ENCODE measurements around the gene ABCC9.

- TF ChIP-seq, protein P1, sequence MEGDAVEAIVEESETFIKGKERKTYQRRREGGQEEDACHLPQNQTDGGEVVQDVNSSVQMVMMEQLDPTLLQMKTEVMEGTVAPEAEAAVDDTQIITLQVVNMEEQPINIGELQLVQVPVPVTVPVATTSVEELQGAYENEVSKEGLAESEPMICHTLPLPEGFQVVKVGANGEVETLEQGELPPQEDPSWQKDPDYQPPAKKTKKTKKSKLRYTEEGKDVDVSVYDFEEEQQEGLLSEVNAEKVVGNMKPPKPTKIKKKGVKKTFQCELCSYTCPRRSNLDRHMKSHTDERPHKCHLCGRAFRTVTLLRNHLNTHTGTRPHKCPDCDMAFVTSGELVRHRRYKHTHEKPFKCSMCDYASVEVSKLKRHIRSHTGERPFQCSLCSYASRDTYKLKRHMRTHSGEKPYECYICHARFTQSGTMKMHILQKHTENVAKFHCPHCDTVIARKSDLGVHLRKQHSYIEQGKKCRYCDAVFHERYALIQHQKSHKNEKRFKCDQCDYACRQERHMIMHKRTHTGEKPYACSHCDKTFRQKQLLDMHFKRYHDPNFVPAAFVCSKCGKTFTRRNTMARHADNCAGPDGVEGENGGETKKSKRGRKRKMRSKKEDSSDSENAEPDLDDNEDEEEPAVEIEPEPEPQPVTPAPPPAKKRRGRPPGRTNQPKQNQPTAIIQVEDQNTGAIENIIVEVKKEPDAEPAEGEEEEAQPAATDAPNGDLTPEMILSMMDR (IDR thresholded peaks at IDR 0.05 in 4 of 5, conservative IDR thresholded peaks at IDR 0.05 in 1 of 5), result no peak
- TF ChIP-seq POLR2A (IDR thresholded peaks at IDR 0.05), result peak in 1 of 2 donors; percentile 11
Measured at GRCh38 chr12:21891751-21892217, 49.4 kb downstream of the ABCC9 start.
